ENCODE data around the gene RAB3IL1. TPM values are rescaled to one million over a fixed set of nuclear protein-coding genes. Genes with fewer than 3 reads are reported as not detected.
"Not testable (repeated sequence)": the region's sequence is repeated elsewhere in the genome, so short reads cannot be mapped to it uniquely, and the experiment has no call there.

RAB3IL1 gene
- polyA plus RNA-seq, 12 donors = 18.2 to 32.1 (median 23.6) TPM; not detected in 1

GRCh38 chr11:61886643-61887042 lies 30.7 kb downstream of the RAB3IL1 start:
- no peak for DNase-seq

GRCh38 chr11:61885784-61886580 lies 31.4 kb downstream of the RAB3IL1 start:
- no peak for DNase-seq

GRCh38 chr11:61885166-61885778 lies 32.1 kb downstream of the RAB3IL1 start:
- no peak for DNase-seq

GRCh38 chr11:61883947-61884346 lies 33.4 kb downstream of the RAB3IL1 start:
- no peak for DNase-seq

- DNase-seq = no peak
Observed at GRCh38 chr11:61883327-61883726, 34.0 kb downstream of the RAB3IL1 start.

- no peak for DNase-seq
Observed at GRCh38 chr11:61882879-61883278, 34.5 kb downstream of the RAB3IL1 start.

GRCh38 chr11:61882267-61882666 lies 35.1 kb downstream of the RAB3IL1 start:
- not testable (repeated sequence) for DNase-seq

GRCh38 chr11:61881397-61881796 lies 36.0 kb downstream of the RAB3IL1 start:
- no peak for DNase-seq

- no peak for DNase-seq
Observed at GRCh38 chr11:61880454-61880853, 36.9 kb downstream of the RAB3IL1 start.

GRCh38 chr11:61880031-61880430 lies 37.3 kb downstream of the RAB3IL1 start:
- no peak for DNase-seq

GRCh38 chr11:61879152-61879551 lies 38.2 kb downstream of the RAB3IL1 start:
- DNase-seq = no peak

- no peak for DNase-seq
Observed at GRCh38 chr11:61875698-61876097, 41.7 kb downstream of the RAB3IL1 start.

- DNase-seq = no peak
Observed at GRCh38 chr11:61874853-61875252, 42.5 kb downstream of the RAB3IL1 start.

- no peak for DNase-seq
Observed at GRCh38 chr11:61874377-61874809, 43.0 kb downstream of the RAB3IL1 start.

- DNase-seq = no peak
Observed at GRCh38 chr11:61873588-61874376, 43.6 kb downstream of the RAB3IL1 start.

GRCh38 chr11:61872935-61873565 lies 44.3 kb downstream of the RAB3IL1 start:
- no peak for DNase-seq

- DNase-seq = peak; percentile 80
Observed at GRCh38 chr11:61871158-61871597, 46.2 kb downstream of the RAB3IL1 start.

GRCh38 chr11:61870541-61871031 lies 46.8 kb downstream of the RAB3IL1 start:
- DNase-seq = peak; percentile 43

GRCh38 chr11:61869708-61870451 lies 47.5 kb downstream of the RAB3IL1 start:
- no peak for DNase-seq

GRCh38 chr11:61869429-61869707 lies 48.0 kb downstream of the RAB3IL1 start:
- DNase-seq = no peak
